HepG2 (cell line): ENCODE results near the gene CHCHD6. TPM values are rescaled to one million over a fixed set of nuclear protein-coding genes. Genes with fewer than 3 reads are reported as not detected.

Experiments used
- ATAC-seq: fragments of 200-7000 bp; cut with Tn5 transposase; 3 replicates; pipeline ENCODE4 v1.9.1; 2020; ENCODE audit warnings: mild to moderate bottlenecking, moderate library complexity
- BruUV-seq: library from RNA; stranded (reverse); fragments of 400-500 nt; replicated peaks from 2 replicates; lab custom pipeline; 2021; lab: Mats Ljungman, UMichigan
- CTCF ChIA-PET: fragments of 300-600 bp; formaldehyde crosslinking; extraction: SDS; loops from one replicate; lab custom pipeline; 2021; ENCODE audit warnings: low total read pairs, inconsistent platforms, low intra/inter-chr PET ratio; lab: Yijun Ruan, JAX
- POLR2A ChIA-PET: fragments of 350-600 bp; sonication (Branson Sonifier 250); formaldehyde crosslinking; loops from one replicate; lab custom pipeline; 2020; ENCODE audit warnings: antibody characterized with exemption, inconsistent platforms; lab: Yijun Ruan, JAX
- DNase-seq: peaks from one replicate; pipeline ENCODE4 v3.0.0-alpha.2; 2015; ENCODE audit warnings: low spot score
- FAIRE-seq: peaks from 3 replicates; lab custom pipeline; 2011; peaks lifted over from hg19 to GRCh38; lab: Jason Lieb, UNC
- H2AFZ ChIP-seq: one replicate; pipeline ENCODE4 v1.6.1; 2011; ENCODE audit warnings: low read length, inconsistent platforms
- H3K27ac ChIP-seq: fragments of 300-600 bp; 3 replicates; pipeline ENCODE4 v1.8.0; 2011; ENCODE audit warnings: mixed run types, mild to moderate bottlenecking, mixed read lengths, low read length, inconsistent platforms; ENCODE audit not compliant: insufficient read depth; ENCODE audit errors: extremely low read length
- H3K27me3 ChIP-seq, 2 experiments: fragments of 200-600 bp in 1 of 2; 2 replicates in 1 of 2; 3 replicates in 1 of 2; pipeline versions ENCODE4 v1.6.0 to v1.8.0; 2011; ENCODE audit warnings: low read length in 2 of 2, mild to moderate bottlenecking in 2 of 2, moderate library complexity in 2 of 2, inconsistent platforms in 1 of 2; ENCODE audit not compliant: insufficient read depth in 2 of 2, control insufficient read depth in 1 of 2
- H3K36me3 ChIP-seq, 2 experiments: fragments of 200-600 bp in 1 of 2; replicated peaks in 1 of 2; 2 replicates in 1 of 2; 3 replicates in 1 of 2; pipeline versions ENCODE4 v1.5.1 to v1.8.0; 2011; ENCODE audit warnings: low read length in 2 of 2, inconsistent platforms in 1 of 2; ENCODE audit not compliant: insufficient read depth in 2 of 2, control insufficient read depth in 1 of 2
- H3K4me1 ChIP-seq: 2 replicates; pipeline ENCODE4 v1.5.1; 2012; ENCODE audit warnings: low read length, inconsistent platforms; ENCODE audit not compliant: insufficient read depth
- H3K4me2 ChIP-seq: 2 replicates; pipeline ENCODE4 v1.6.0; 2011; ENCODE audit warnings: low read depth, low read length, inconsistent platforms
- H3K4me3 ChIP-seq, 3 experiments: fragments of 200-600 bp in 1 of 3; sonication (generic), shearing (Covaris generic) in 1 of 3; replicated peaks in 1 of 3; 2 replicates each; pipeline ENCODE4 v1.5.1; 2011 to 2016; ENCODE audit warnings: low read length in 3 of 3, inconsistent platforms in 2 of 3, low read depth in 2 of 3, mild to moderate bottlenecking in 2 of 3, control low read depth in 1 of 3, mixed read lengths in 1 of 3; ENCODE audit not compliant: insufficient read depth in 1 of 3
- H3K79me2 ChIP-seq: one replicate; pipeline ENCODE4 v1.6.1; 2011; ENCODE audit warnings: low read length, inconsistent platforms; ENCODE audit not compliant: insufficient read depth
- H3K9ac ChIP-seq: 2 replicates; pipeline ENCODE4 v1.6.0; 2011; ENCODE audit warnings: mild to moderate bottlenecking, low read depth, low read length, inconsistent platforms; ENCODE audit not compliant: insufficient read depth
- H3K9me3 ChIP-seq: 2 replicates; pipeline ENCODE4 v1.5.1; 2012; ENCODE audit warnings: mild to moderate bottlenecking, low read length
- H4K20me1 ChIP-seq: 2 replicates; pipeline ENCODE4 v1.6.0; 2011; ENCODE audit warnings: inconsistent platforms, mild to moderate bottlenecking, low read length, moderate library complexity; ENCODE audit not compliant: insufficient read depth
- FOXA1 ChIP-seq, 2 experiments: fragments of 450-650 bp in 1 of 2; sonication (generic) in 1 of 2; formaldehyde crosslinking in 1 of 2; IDR thresholded peaks; 2 replicates each; pipeline versions ENCODE4 v1.4.0 to v1.6.1; 2016 to 2020; ENCODE audit warnings: missing genetic modification reagents in 1 of 2
- FOXC1 ChIP-seq: sonication (generic); formaldehyde crosslinking; IDR thresholded peaks from 2 replicates; pipeline ENCODE4 v1.8.0; 2022; ENCODE audit warnings: mild to moderate bottlenecking, missing genetic modification reagents, borderline replicate concordance
- HNF4A ChIP-seq: sonication (generic); formaldehyde crosslinking; IDR thresholded peaks from 2 replicates; pipeline ENCODE4 v1.4.0; 2020; ENCODE audit warnings: missing genetic modification reagents
- HOXA3 ChIP-seq: sonication (generic); formaldehyde crosslinking; IDR thresholded peaks from 2 replicates; pipeline ENCODE4 v1.5.0; 2020; ENCODE audit warnings: missing genetic modification reagents
- NFKBIZ ChIP-seq: IDR thresholded peaks from 2 replicates; pipeline ENCODE4 v1.6.1; 2018; ENCODE audit warnings: missing genetic modification reagents, missing compliant biosample characterization
- RELA ChIP-seq: sonication (generic); formaldehyde crosslinking; IDR thresholded peaks from 2 replicates; pipeline ENCODE4 v1.4.0; 2020; ENCODE audit warnings: missing genetic modification reagents
- TEAD3 ChIP-seq: optimal IDR thresholded peaks from 2 replicates; pipeline ENCODE3; 2016; ENCODE audit warnings: borderline replicate concordance
- U2AF2 ChIP-seq: fragments of 200-400 bp; formaldehyde crosslinking; IDR thresholded peaks from 2 replicates; pipeline ENCODE4 v1.6.1; 2017; ENCODE audit warnings: low read depth, mild to moderate bottlenecking, low read length
- ZNF781 ChIP-seq: sonication (generic); formaldehyde crosslinking; IDR thresholded peaks from 2 replicates; pipeline ENCODE4 v1.5.1; 2020; ENCODE audit warnings: borderline replicate concordance, mild to moderate bottlenecking, missing genetic modification reagents; ENCODE audit errors: not compliant biosample characterization
- WGBS: methylation state at CpG from one replicate; pipeline ENCODE4 v1.1.6; 2017; ENCODE audit warnings: low lambda C conversion rate; 5-methylcytosine and 5-hydroxymethylcytosine counted together
- in situ Hi-C: cut with HindIII; loops from 2 replicates; pipeline ENCODE4 v1.10.0; 2017; ENCODE audit warnings: low pct_unique_long_range_greater_than_20kb; ENCODE audit not compliant: extremely low pct_ligation_motif_present
- intact Hi-C: fragments of 100-400 bp; cut with micrococcal nuclease; formaldehyde crosslinking; loops from one replicate; pipeline ENCODE4 v1.10.0; 2022; ENCODE audit not compliant: unreplicated experiment
- polyA plus RNA-seq, 8 experiments: library from polyadenylated mRNA; depleted of rRNA in 3 of 8; stranded (reverse) in 7 of 8; unstranded in 1 of 8; fragments of >200 nt; fragmentation: Illumina TruSeq in 4 of 8; extraction: Trizol in 4 of 8; gene quantifications; 2 replicates each; pipeline versions ENCODE4 v1.2.1 to v1.2.3, GENCODE V29; 2011 to 2016; ENCODE audit warnings: low read depth in 4 of 8, missing spikeins in 1 of 8, mixed read lengths in 1 of 8; ENCODE audit not compliant: insufficient read depth in 1 of 8
- total RNA-seq, 5 experiments: library from RNA; depleted of rRNA; stranded (reverse); fragments of >200 nt; fragmentation: Illumina TruSeq; extraction: Trizol; gene quantifications; 2 replicates each; pipeline ENCODE4 v1.2.3, GENCODE V29; 2016; ENCODE audit warnings: low read depth in 1 of 5
- TF ChIP-seq, protein P1 (sequence below): sonication (generic); formaldehyde crosslinking; IDR thresholded peaks from 2 replicates; pipeline ENCODE4 v1.4.0; 2020; ENCODE audit warnings: missing genetic modification reagents, borderline replicate concordance
- TF ChIP-seq, protein P2 (sequence below): IDR thresholded peaks from 2 replicates; pipeline ENCODE4 v1.4.0; 2020; ENCODE audit warnings: mild to moderate bottlenecking, missing genetic modification reagents
- TF ChIP-seq, protein P3 (sequence below): IDR thresholded peaks from 2 replicates; pipeline ENCODE4 v1.6.1; 2012; ENCODE audit warnings: inconsistent platforms

CHCHD6 gene
- total and polyA plus RNA-seq, 2 of the 13 experiments (the other 11 are each of a cell fraction or from before 2014, with no cell fraction given): 20.3 to 20.8 TPM

DNA sequence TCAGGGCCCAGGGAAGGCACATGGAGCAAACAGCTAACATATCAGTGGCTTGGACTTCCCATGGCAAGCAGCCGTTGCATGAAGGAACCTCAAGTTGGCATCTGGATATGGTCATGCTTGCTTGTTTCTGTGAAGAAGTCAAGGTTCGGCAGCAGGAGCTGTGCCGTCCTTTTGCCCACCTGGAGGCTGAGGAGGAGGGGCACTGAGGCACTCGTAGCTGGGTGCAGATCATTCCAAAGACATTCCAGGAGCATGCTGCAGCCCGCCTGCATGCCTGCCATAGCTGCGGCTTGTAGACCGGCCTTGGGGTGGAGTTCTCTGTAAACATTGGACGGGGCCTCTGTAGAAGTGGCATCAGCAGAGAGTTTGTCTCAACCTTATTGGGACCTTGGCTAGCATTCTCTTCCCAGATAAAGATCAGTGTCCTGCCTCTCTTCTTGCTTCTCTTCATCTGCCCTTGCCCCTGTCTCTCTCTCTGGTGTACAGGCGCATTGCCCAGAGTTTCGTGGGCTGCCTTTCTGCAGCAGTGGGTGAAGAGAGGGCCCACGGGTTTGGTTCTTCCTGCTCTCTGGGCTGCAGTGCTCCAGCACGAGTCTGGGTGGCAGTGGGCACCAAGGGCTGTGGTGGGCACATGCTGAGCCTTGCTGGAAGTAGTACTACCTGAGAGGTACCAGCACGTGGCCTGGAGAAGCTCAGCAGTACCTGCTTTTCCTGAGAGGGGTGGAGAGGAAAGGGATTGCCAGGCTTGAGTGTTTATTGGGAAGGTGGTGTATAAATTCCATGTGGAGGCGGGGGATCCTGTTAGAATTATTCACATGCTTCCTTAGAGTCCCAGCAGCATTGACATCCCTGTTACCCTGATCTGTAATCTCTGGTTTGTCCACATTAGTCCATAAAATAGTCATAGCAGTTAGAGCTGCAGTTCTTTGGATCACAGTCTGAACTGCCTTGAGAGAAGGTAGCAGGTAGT is 49.4 kb downstream of the CHCHD6 start:
- peak; percentile 59 for DNase-seq
- Histone ChIP-seq H3K4me1 (peaks cover 19% of the 10 kb centered on the region), H3K79me2 (no peaks in the 10 kb centered on the region), H3K27me3 (no peaks in the 10 kb centered on the region; a peak in 1 of 5 replicates), H3K9me3 (no peaks in the 10 kb centered on the region), H3K36me3 (peaks cover 0 to 7% of the 10 kb centered on the region in 2 experiments; a peak in 1 of 5 replicates), H3K4me3 (no peak overlapping the region), H4K20me1 (peaks cover 3% of the 10 kb centered on the region; the same call in 1 of the 2 replicates), H3K4me2 (no peak overlapping the region), H3K27ac (no peak overlapping the region), H2AFZ (no peak overlapping the region), H3K9ac (no peak overlapping the region)
- FAIRE-seq: peak; percentile 30
- in situ Hi-C loops (loop anchor here (5.0 to 10.0 kb wide), 3 partner anchors 209 to 701 kb away; no protein-coding TSS in a partner anchor), intact Hi-C loops (loop anchor here (2.0 to 5.0 kb wide), 3 partner anchors 229 to 549 kb away; partner anchors contain the start of gene PLXNA1)
- POLR2A ChIA-PET: no interaction called here
- no TSS peak for BruUV-seq
- 82% methylated on average over 10 of the region's 14 CpGs for WGBS
- CTCF ChIA-PET: interaction anchor here (1.2 to 2.2 kb wide), 2 partner anchors 207 to 701 kb away, joined by 3 to 11 read pairs; no protein-coding TSS in a partner anchor
- peak; percentile 77 for ATAC-seq
- TF ChIP-seq, protein P1, sequence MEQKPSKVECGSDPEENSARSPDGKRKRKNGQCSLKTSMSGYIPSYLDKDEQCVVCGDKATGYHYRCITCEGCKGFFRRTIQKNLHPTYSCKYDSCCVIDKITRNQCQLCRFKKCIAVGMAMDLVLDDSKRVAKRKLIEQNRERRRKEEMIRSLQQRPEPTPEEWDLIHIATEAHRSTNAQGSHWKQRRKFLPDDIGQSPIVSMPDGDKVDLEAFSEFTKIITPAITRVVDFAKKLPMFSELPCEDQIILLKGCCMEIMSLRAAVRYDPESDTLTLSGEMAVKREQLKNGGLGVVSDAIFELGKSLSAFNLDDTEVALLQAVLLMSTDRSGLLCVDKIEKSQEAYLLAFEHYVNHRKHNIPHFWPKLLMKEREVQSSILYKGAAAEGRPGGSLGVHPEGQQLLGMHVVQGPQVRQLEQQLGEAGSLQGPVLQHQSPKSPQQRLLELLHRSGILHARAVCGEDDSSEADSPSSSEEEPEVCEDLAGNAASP: no peak
- TF ChIP-seq ZNF781: no peak
- no peak for TF ChIP-seq U2AF2
- peak; percentile 93 for TF ChIP-seq TEAD3 (CRISPR knock-in tag)
- no peak for TF ChIP-seq FOXA1 (IDR thresholded peaks at IDR 0.05)
- peak; percentile 55; the same call in 1 of the 2 replicates for TF ChIP-seq FOXA1 (CRISPR knock-in tag; IDR thresholded peaks at IDR 0.05)
- no peak for TF ChIP-seq HOXA3 (CRISPR knock-in tag)
- no peak for TF ChIP-seq NFKBIZ (CRISPR knock-in tag)
- no peak for TF ChIP-seq FOXC1
- TF ChIP-seq, protein P2, sequence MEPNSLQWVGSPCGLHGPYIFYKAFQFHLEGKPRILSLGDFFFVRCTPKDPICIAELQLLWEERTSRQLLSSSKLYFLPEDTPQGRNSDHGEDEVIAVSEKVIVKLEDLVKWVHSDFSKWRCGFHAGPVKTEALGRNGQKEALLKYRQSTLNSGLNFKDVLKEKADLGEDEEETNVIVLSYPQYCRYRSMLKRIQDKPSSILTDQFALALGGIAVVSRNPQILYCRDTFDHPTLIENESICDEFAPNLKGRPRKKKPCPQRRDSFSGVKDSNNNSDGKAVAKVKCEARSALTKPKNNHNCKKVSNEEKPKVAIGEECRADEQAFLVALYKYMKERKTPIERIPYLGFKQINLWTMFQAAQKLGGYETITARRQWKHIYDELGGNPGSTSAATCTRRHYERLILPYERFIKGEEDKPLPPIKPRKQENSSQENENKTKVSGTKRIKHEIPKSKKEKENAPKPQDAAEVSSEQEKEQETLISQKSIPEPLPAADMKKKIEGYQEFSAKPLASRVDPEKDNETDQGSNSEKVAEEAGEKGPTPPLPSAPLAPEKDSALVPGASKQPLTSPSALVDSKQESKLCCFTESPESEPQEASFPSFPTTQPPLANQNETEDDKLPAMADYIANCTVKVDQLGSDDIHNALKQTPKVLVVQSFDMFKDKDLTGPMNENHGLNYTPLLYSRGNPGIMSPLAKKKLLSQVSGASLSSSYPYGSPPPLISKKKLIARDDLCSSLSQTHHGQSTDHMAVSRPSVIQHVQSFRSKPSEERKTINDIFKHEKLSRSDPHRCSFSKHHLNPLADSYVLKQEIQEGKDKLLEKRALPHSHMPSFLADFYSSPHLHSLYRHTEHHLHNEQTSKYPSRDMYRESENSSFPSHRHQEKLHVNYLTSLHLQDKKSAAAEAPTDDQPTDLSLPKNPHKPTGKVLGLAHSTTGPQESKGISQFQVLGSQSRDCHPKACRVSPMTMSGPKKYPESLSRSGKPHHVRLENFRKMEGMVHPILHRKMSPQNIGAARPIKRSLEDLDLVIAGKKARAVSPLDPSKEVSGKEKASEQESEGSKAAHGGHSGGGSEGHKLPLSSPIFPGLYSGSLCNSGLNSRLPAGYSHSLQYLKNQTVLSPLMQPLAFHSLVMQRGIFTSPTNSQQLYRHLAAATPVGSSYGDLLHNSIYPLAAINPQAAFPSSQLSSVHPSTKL (CRISPR knock-in tag): 0 out of 2 replicates have a peak, but pooled peaks have one; percentile 9
- TF ChIP-seq, protein P3, sequence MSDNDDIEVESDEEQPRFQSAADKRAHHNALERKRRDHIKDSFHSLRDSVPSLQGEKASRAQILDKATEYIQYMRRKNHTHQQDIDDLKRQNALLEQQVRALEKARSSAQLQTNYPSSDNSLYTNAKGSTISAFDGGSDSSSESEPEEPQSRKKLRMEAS: peak; percentile 42; the same call in 1 of the 2 replicates
- no peak for TF ChIP-seq RELA (CRISPR knock-in tag)
- no peak for TF ChIP-seq HNF4A (CRISPR knock-in tag)
